Nucleus accumbens (tissue), 56 donors: Measurements from ENCODE around the gene CSGALNACT2.
"Not testable (repeated sequence)": the region's sequence is repeated elsewhere in the genome, so short reads cannot be mapped to it uniquely, and the experiment has no call there.

Experiments used
- DNase-seq, 56 donors: peaks; one replicate each; lab custom pipeline; 2025; lab: John Stamatoyannopoulos, UW

Gene CSGALNACT2

DNA sequence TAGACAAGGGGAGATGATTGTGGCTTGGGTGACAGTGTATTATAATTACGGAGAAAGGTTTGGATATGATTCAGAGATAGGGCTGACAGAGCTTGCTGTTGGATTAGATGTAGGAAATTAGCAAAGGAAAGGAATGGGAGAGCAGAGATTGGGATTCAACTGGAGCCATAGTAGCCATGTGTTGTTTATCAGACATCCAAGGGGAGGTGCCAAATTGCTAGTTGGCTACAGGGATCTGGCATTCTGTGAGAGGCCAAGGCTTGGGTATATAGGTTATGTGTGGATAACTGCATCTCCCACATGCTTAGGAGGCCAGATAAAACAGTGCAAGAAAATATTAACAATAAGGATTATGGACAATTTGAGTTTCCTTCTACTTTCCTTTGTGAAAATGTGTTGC, 34.9 kb downstream of the CSGALNACT2 start:
- no peak for DNase-seq

DNA sequence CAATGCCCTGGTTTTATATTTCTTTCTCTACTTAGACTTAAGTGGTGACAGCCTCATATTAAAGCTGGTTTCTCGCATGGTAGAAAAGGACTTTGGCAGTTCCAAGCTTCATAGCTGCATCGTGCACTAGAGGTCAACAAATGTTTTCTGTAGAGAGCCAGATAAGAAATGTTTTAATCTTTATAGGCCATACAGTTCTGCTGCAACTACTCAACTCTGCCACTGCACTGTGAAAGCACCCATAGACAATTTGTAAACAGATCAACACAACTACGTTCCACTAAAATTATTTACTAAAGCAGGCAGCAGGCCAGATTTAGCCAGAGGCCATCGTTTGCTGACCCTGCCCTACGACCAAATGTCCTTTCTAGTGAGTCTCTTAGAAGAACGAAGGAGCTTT, 36.7 kb downstream of the CSGALNACT2 start:
- DNase-seq, result no peak

DNA sequence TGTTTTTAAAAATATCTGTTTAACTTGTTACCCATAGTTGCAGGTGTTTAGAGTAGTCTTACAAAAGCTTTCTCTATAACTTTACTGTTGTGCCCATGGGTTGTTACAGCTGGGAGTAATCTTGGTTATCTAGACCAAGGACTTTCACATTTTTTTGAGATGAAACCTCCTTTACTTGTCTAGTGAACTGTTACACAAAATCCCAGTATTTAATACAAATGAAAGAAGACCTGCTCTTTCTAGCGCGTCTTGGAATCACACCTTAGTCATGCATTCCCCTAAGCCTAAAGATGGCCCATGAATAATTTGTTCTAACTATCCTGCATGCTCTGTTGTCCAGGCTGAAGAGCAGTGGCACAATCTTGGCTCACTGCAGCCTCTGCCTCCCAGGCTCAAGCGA, 38.0 kb downstream of the CSGALNACT2 start:
- no peak for DNase-seq

DNA sequence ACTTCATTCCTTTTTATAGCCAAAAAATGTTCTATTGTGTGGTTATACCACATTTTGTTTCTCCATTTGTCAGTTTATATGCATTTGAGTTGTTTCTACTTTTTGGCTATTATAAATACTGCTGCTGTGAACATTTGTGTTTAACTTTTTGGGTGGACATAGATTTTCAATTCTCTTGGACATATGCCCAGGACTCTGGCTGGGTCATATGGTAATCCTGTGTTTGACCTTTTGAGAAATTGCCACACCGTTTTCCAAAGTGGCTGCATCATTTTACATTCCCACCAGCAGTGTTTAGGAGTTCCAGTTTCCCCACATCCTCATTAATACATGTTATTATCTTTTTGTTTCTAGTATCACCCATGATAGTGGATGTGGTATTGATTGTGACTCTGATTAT, 39.4 kb downstream of the CSGALNACT2 start:
- DNase-seq, result no peak

DNA sequence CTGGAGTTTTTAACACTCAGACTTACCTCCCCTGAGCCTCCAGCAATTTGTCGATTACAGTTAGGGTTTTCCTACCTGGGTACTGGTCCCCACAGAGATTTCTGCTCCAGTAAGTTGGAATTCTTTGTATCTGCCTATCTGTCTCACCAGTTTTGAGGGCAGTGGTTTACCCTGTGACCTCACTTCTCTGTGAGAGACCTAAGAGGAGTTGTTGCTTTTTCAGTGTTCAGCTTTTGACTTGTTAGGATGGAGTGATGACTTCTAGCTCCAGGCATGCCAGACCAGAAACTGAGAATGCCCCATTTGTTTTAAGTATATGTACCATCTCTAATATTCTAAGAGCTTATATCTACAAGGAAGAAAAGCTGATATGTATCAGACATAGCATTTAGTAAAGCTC, 42.9 kb downstream of the CSGALNACT2 start:
- no peak for DNase-seq

DNA sequence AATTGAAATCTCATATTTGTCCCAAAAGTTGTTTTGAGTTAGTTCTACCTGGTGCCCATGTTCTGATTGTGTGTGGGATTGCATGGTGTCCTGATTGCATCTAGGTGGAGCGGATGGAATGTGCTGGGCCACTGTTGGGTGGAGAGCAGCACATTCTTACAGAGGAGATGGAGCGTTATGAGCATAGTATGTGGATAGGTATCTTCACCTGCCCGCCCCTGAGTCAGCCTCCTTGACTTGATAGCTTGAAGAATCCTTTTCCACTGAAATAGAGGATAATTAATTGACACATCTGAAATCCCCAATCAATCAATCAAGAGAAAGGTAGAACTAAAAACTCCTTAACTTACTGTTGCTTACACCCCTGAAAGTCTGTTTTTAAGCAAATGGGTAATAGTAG, 45.5 kb downstream of the CSGALNACT2 start:
- not testable (repeated sequence) for DNase-seq

DNA sequence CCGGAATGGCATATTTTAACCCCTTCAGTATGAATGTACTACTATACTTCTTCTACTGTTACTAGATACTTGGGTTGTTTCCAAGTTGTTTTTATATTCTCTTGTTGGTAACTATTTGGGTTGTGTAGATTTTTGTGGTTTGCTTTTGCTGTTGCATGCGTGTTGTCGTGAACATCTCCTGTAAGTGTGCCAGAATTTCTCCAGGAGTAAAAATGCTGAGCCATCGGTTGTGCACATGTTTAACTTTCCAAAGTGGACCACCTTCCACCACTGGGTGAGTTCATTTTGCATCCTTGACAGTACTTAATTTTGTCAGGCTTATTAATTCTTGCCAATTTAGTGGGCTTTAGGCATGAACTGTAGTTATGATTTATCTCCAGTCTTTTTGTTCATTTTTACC, 47.9 kb downstream of the CSGALNACT2 start:
- no peak for DNase-seq

DNA sequence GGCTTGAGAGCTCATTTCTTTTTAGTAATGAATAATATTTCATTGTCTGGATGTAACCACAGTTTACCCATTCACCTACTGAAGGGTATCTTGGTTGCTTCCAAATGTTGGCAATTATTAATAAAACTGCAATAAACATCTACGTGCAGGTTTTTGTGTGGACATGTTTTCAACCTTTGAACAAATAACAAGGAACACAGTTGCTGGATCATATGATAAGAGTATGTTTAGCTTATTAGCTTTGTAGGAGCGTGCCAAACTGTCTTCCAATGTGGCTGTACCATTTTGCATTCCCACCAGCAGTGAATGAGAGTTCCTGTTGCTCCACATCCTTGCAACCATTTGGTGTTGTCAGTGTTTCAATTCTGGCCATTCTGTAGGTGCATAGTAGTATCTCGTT, 49.0 kb downstream of the CSGALNACT2 start:
- no peak for DNase-seq

DNA sequence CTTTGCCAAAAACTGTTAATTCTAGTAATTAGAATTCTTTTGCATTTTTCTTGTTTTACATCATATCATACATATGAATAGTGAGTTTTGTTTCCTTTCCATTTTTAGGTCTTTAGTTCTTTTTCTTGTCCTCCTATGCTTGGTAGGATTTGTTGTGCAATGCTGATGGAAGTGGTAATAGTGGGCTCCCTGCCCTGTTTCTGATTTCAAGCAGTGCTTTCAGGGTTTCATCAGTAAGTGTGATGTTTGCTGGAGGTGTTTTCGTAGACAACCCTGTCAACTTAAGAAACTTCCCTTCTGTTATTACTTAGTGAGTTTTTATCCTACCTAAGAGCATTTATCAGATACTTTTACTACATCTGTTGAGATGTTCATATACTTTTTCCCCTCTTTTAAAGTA, 50.5 kb downstream of the CSGALNACT2 start:
- DNase-seq, result no peak

DNA sequence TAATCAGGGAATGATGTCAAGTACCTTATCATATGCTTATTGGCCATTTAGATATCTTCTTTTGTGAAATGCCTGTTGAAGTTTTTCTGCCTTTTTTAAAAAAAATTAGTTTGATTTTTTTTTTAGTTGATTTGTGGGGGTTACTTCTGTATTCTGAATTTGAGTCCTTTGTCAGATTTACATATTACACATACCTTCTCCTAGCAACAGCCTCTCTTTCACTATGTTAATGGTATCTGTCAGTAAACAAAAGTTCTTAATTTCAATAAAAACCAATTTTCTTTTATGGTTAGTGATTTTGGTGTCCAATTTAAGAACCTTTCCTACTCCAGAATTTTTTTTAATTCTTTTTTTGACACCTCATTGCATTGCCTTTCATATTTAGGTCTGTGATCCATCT, 52.0 kb downstream of the CSGALNACT2 start:
- DNase-seq, result no peak

DNA sequence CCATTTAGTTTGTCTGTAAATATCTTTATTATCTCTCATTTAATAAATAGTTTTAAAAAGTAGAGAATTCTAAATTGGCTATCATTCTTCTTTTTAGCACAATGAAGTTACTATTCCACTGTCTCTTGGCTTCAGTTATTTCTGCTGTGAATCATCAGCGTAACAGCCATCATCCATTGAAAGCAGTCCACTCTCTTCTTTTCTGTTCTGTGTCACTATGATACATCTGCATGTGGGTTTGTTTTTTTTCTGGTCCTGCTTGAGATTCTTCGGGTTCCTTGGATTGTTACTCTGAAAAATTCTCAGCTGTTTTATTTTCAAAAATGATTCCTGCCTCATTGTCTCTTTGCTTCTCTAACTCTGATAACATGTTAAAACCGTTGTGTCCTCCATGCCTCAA, 52.5 kb downstream of the CSGALNACT2 start:
- DNase-seq, result no peak

DNA sequence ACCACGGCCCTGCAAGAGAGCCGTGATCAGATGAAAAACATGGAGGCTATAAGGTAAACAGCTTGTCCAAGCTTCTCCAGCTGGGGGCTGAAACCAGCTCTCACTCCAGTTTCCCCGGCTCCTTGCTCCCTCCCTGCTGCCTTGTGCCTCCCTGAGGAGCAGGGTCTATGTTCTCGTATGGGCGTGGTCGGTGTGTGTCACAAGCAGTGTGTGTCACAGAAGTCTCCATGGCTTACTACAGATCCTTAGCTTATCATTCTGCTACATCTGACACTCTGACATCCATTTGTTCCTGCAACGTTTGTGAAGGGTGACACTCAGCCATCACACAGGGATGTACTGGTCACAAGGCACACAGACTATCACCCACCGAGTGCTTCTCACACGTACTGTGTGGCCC, 54.6 kb downstream of the CSGALNACT2 start:
- DNase-seq, result peak in 1 of 56 donors; percentile 34

DNA sequence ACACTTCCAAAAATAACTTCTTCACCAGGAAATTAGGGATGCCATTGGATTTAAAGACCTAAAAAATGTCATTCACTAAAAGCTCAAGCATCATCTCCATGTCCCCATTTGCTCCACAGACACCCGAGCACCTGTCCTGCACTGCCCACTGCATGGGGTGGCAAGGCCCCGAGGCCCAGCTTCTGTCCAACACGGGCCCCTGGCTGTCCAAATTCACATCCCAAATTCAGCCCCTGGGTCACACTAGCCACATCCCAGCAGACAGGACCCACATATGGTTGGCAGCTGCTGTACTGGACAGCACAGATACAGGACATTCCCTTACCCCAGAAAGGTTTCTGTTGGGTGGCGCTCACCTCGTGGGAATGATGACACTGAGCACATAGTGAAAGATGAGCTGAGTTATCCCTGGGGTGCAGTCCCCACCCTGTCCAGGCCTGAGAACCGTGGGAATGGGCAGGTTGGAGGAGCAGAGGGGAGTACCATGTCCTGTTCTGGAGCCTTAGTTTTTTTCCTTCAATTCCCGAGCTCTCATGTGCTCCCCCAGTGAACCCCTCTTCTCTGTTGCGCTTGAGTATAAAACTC, 55.3 kb downstream of the CSGALNACT2 start:
- no peak for DNase-seq

DNA sequence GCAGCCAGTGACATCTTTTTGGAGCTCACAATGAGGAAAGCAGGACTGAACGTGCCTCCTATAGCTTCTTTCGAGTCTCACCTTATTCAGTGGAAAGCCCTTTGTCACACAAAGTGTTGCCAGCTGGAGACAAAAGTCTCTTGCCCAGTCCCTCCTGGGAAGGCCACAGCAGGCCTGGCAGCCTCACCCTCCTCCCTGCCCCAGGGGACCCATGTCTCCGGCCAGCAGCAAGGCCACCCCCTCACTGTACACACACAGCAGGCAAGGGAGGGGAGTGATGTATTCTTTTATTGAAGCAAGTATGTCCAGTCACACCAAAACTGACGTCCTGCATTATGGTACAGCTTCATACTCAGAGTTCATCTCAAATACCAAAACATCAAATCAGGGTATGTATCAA, 56.0 kb downstream of the CSGALNACT2 start:
- no peak for DNase-seq

DNA sequence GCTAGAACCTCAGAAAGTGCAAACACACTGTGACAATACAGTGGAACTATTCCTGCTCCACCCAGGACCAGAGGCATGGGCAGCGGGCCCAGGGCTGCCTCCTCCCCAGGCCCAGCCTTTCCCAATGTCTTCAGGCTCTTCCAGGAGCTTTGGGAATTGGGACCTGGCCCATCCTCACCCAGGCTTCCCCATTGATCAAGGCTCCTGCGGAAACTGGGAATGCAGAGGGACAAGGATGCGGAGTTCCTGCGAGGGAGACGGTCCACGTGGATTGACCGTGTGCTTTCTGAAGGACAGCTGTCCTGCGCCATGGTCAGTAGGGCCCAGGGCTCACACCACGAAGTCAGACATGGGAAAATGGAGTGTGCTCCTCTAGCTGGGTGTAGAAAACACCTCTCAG, 56.6 kb downstream of the CSGALNACT2 start:
- no peak for DNase-seq

DNA sequence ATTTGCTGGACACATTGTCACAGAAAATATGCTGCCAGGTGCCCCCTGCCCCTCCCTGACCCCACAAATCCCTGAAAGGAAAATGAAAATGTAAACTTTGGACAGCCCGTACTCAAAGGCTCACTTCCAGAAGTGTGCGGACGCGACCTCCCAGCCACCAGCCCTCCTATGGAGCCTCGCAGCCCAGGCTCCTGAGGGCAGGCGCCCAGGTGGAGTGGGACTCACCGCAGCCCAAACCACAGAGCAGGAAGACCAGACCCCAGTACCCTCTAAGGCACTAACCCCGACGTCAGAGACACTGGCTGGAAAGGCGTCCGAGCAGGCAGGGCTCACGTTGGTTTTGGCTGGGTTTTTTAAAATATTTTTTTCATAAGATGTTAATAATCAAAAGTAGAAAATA, 57.3 kb downstream of the CSGALNACT2 start:
- DNase-seq, result no peak

DNA sequence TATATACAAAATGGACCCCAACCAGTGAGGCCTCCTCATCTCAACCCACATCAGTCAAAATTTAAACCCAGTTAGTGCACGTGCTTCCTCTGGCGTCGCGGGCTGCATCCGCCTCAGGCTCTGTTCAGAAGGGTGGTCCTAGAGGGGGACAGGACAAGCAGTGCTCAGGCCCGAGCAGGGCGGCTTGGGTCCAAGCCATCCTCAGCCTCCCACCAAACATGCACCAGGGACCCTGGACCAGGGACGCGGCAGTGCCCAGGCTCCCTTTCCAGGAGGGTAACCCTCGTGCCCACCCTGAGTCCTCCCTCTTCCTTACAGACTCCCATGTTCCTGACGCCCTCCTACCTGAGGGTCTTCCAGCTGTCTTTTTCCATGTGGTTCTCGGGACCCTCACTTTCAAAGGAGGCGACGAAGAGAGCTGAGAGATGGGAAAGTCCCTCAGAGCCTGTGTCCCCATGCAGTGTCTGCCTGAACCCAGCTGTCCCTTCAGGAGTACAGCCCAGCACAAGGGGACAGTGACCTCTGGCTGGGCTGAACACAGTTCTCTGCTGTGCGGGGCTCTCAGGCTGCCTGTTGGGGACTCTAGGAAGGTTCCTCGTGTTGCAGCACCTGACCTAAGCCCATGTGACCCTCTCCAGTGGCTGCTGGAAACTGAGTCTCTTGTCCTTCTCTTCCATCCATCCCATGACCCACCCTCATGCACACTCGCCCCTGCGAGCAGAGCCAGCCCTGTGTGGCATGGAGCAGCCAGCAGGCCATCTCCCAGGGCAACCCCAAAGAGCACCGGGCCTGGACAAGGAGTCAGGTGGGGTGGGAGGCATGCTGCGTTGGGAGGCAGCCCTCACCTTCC, 58.1 kb downstream of the CSGALNACT2 start:
- DNase-seq, result no peak

DNA sequence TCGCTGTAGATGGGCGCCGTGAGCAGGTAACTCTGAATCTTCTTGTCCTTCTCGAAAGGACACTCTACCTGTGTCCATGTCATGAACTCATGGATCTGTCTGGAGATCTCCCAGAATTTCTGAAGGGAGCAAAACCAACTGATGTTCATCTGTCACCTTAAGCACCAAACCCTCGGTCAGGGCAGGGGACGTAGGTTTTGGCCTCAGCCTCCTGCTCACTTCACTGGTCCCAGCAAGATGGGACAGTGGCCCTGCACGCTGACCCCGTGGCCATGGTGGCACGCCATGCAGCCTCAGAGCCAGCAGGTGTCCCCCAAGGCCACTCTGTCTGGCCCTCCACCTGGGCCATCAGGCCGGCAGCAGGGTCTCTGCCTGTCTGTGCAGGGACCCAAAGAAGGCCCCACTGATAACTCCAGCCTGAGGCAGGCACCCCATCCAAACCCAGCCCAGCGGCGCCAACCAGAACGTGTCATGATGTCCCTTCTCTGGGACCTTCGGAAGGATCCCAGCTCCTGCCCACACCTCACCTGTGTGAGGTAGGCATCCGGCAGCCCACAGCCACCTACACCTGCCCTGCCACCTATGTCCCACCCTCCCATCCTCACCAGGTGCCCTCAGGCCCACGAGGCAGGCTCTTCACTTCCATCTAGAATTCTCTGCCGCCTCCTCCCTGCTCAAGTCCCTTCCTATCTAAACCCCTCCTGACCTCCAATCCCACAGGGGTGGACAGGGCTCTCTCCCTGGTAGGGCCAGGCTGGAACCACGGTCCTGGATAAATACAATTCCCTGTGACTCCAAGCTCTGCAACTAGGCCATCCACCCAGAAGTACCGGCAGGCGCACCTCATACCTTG, 59.0 kb downstream of the CSGALNACT2 start:
- no peak for DNase-seq

DNA sequence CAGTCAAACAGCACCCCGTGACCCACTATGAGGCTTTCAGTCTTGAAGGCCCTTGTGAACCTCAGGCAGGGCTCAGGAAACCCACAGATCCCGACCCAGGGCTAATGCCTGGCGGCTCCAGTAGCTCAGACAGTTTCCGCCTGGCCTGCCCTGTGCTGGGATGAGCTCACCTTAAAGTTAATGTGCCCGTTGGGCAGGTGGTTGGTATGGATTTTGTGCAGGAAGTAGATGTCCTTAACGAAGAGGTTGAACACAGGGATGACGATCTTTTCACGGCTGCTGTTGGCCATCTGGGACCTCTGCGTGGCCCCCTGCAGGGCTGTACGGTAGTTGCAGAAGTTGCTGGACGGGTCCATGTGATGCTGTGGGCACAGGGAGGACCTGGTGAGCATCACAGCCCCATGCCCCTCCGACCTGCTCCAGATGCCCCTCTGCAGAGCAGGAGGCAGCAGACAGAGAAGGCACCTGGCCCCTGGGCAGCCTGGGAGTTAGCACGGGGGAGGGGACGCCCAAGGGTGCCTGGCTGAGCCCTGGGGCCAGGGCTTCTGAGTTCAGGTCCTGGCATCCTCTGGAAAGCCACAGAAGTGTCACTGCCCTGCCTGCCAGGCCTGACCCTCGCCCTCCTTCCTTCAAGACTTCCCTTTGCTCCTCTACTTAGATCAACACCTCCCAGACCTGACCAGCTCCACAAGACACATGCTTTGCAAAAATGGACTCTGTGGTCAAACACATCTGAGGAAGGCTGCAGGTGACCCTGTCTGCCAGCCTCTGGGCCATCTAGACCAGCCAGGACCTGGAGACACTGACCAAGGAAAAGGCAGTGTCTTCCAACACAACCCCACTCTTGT, 59.8 kb downstream of the CSGALNACT2 start:
- DNase-seq, result no peak

DNA sequence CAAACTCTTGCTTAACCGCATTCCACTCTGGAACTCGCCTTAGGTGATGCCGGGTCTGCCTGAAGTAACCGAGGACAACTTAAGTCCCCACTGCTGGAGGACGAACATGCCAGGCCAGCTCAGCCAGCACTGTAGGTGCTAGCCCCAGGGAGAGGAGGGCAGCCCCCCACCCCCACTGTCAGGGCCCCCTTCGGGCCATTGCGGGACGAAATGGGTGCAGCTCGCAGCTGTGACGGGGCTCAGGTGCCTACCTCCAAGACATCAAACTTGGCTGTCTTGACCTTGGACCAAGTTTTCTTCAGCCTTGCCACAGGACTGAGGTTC, 60.4 kb downstream of the CSGALNACT2 start:
- no peak for DNase-seq
